HEK293T (cell line): Measurements from ENCODE around the gene POLE2.

Experiments used
- BHLHE40 ChIP-seq: fragments of 450-650 bp; IDR thresholded peaks from 2 replicates; pipeline ENCODE4 v1.6.1; 2016; ENCODE audit warnings: mild to moderate bottlenecking, moderate library complexity, borderline replicate concordance
- FOXK2 ChIP-seq: fragments of 450-650 bp; IDR thresholded peaks from 2 replicates; pipeline ENCODE4 v1.6.1; 2016; ENCODE audit warnings: mild to moderate bottlenecking
- HDGF ChIP-seq: fragments of 450-650 bp; IDR thresholded peaks from 2 replicates; pipeline ENCODE4 v1.6.1; 2017; ENCODE audit warnings: antibody characterized with exemption, borderline replicate concordance
- L3MBTL2 ChIP-seq: fragments of 450-650 bp; conservative IDR thresholded peaks from 2 replicates; pipeline ENCODE4 v1.6.1; 2016; ENCODE audit warnings: mild to moderate bottlenecking
- LEF1 ChIP-seq: fragments of 450-650 bp; IDR thresholded peaks from 2 replicates; pipeline ENCODE4 v1.6.1; 2017; ENCODE audit warnings: mild to moderate bottlenecking, borderline replicate concordance
- SUZ12 ChIP-seq: fragments of 450-650 bp; IDR thresholded peaks from 2 replicates; pipeline ENCODE4 v1.6.1; 2016; ENCODE audit warnings: mild to moderate bottlenecking

- TF ChIP-seq SUZ12 (no peak), BHLHE40 (no peak), LEF1 (no peak), L3MBTL2 (no peak), FOXK2 (no peak), HDGF (no peak)
Observed at GRCh38 chr14:49679271-49679670, 8.7 kb downstream of the POLE2 start.
